ENCODE results near the gene OR4K2. TPM values are rescaled to one million over a fixed set of nuclear protein-coding genes. Genes with fewer than 3 reads are reported as not detected.
"Not testable (repeated sequence)": the region's sequence is repeated elsewhere in the genome, so short reads cannot be mapped to it uniquely, and the experiment has no call there.

OR4K2 gene
- not detected for polyA plus RNA-seq (ENCODE audit: insufficient read length in 3 of 3)

GRCh38 chr14:19874842-19875241 lies at the start of gene OR4K2:
Gene OR4K2 (plus strand): TSS chr14:19875142. CDS start chr14:19876268, 1,126 bp downstream.
- DNase-seq (ENCODE audit: low read depth in 3 of 3, low spot score in 2 of 3) = no peak

- not testable (repeated sequence) for DNase-seq (ENCODE audit: low read depth in 3 of 3, low spot score in 2 of 3)
Measured at GRCh38 chr14:19827626-19828244, 47.2 kb upstream of the OR4K2 start.

GRCh38 chr14:19828314-19828713 lies 46.6 kb upstream of the OR4K2 start:
- no peak for DNase-seq (ENCODE audit: low read depth in 3 of 3, low spot score in 2 of 3)

GRCh38 chr14:19834203-19834848 lies 40.6 kb upstream of the OR4K2 start:
- not testable (repeated sequence) for DNase-seq (ENCODE audit: low read depth in 3 of 3, low spot score in 2 of 3)

GRCh38 chr14:19838433-19838832 lies 36.5 kb upstream of the OR4K2 start:
- DNase-seq (ENCODE audit: low read depth in 3 of 3, low spot score in 2 of 3) = no peak

GRCh38 chr14:19851365-19851764 lies 23.6 kb upstream of the OR4K2 start:
- DNase-seq (ENCODE audit: low read depth in 3 of 3, low spot score in 2 of 3) = no peak

- not testable (repeated sequence) for DNase-seq (ENCODE audit: low read depth in 3 of 3, low spot score in 2 of 3)
Measured at GRCh38 chr14:19866061-19866669, 8.8 kb upstream of the OR4K2 start.

GRCh38 chr14:19873178-19873577 lies 1.8 kb upstream of the OR4K2 start:
- no peak for DNase-seq (ENCODE audit: low read depth in 3 of 3, low spot score in 2 of 3)

GRCh38 chr14:19878029-19878642 lies 3.2 kb downstream of the OR4K2 start:
- DNase-seq (ENCODE audit: low read depth in 3 of 3, low spot score in 2 of 3) = no peak

GRCh38 chr14:19895282-19895681 lies 20.3 kb downstream of the OR4K2 start:
- DNase-seq (ENCODE audit: low read depth in 3 of 3, low spot score in 2 of 3) = no peak

GRCh38 chr14:19900999-19901398 lies 26.1 kb downstream of the OR4K2 start:
- DNase-seq (ENCODE audit: low read depth in 3 of 3, low spot score in 2 of 3) = no peak

GRCh38 chr14:19902409-19902808 lies 27.5 kb downstream of the OR4K2 start:
- no peak for DNase-seq (ENCODE audit: low read depth in 3 of 3, low spot score in 2 of 3)

- DNase-seq (ENCODE audit: low read depth in 3 of 3, low spot score in 2 of 3) = no peak
Measured at GRCh38 chr14:19906665-19907064, 31.7 kb downstream of the OR4K2 start.

- no peak for DNase-seq (ENCODE audit: low read depth in 3 of 3, low spot score in 2 of 3)
Measured at GRCh38 chr14:19911114-19911513, 36.2 kb downstream of the OR4K2 start.

- no peak for DNase-seq (ENCODE audit: low read depth in 3 of 3, low spot score in 2 of 3)
Measured at GRCh38 chr14:19917243-19917642, 42.3 kb downstream of the OR4K2 start.

- no peak for DNase-seq (ENCODE audit: low read depth in 3 of 3, low spot score in 2 of 3)
Measured at GRCh38 chr14:19917955-19918518, 43.1 kb downstream of the OR4K2 start.

GRCh38 chr14:19918553-19919264 lies 43.8 kb downstream of the OR4K2 start:
- DNase-seq (ENCODE audit: low read depth in 3 of 3, low spot score in 2 of 3) = no peak

- DNase-seq (ENCODE audit: low read depth in 3 of 3, low spot score in 2 of 3) = no peak
Measured at GRCh38 chr14:19920021-19920657, 45.2 kb downstream of the OR4K2 start, which contains the start of gene OR4K5. Gene OR4K5 (plus strand): TSS chr14:19920607. CDS start chr14:19920607, 0 bp downstream.

GRCh38 chr14:19930617-19931016 lies 55.7 kb downstream of the OR4K2 start, which contains the start of gene OR4K1:
Gene OR4K1 (plus strand): TSS chr14:19930917. CDS start chr14:19935667, 4,750 bp downstream.
- DNase-seq (ENCODE audit: low read depth in 3 of 3, low spot score in 2 of 3) = no peak

Measured in right renal cortex interstitium (tissue), 3 donors.